ENCODE data around the gene NR2F2.

GRCh38 chr15:96331945-96332636, 1.6 kb downstream of the NR2F2 start:
- TF ChIP-seq SP1 (IDR thresholded peaks at IDR 0.05) (no peak), BHLHE40 (IDR thresholded peaks at IDR 0.05; ENCODE audit: borderline replicate concordance) (no peak), FOXA1 (IDR thresholded peaks at IDR 0.05) (no peak), CTBP1 (IDR thresholded peaks at IDR 0.05; ENCODE audit: borderline replicate concordance) (no peak), TARDBP (IDR thresholded peaks at IDR 0.05) (no peak), LEF1 (IDR thresholded peaks at IDR 0.05; ENCODE audit: borderline replicate concordance) (no peak), ELF4 (IDR thresholded peaks at IDR 0.05) (no peak)
